Sciatic nerve (tissue), 2 donors: ENCODE measurements around the gene CHD1L. TPM values are rescaled to one million over a fixed set of nuclear protein-coding genes. Genes with fewer than 3 reads are reported as not detected.
"Not testable (repeated sequence)": the region's sequence is repeated elsewhere in the genome, so short reads cannot be mapped to it uniquely, and the experiment has no call there.

Experiments used
- ATAC-seq: fragments of 200-7000 bp; cut with Tn5 transposase; one replicate; pipeline ENCODE4 v1.9.1; 2020; ENCODE audit warnings: mild to moderate bottlenecking, moderate library complexity
- DNase-seq: peaks from one replicate; pipeline ENCODE4 v3.0.0-alpha.2; 2020; ENCODE audit warnings: low spot score
- intact Hi-C: fragments of 100-400 bp; cut with DNase I; formaldehyde crosslinking; loops from one replicate; pipeline ENCODE4 v1.14.2; 2022
- total RNA-seq: library from RNA; stranded (reverse); fragmentation: NEBNext Ultra II Directional; extraction: Animal tissue kit (Norgen Biotek cat#: 25700); gene quantifications from one replicate; pipeline ENCODE4 v1.2.1, GENCODE V29; 2021
- donor health status: DM: no; HTN: no; CAD: no.
- donor health status: DM: no; HTN: no; CAD: no.

CHD1L gene
- total RNA-seq, 1 donor from 2014 or later, result 30.9 TPM

DNA sequence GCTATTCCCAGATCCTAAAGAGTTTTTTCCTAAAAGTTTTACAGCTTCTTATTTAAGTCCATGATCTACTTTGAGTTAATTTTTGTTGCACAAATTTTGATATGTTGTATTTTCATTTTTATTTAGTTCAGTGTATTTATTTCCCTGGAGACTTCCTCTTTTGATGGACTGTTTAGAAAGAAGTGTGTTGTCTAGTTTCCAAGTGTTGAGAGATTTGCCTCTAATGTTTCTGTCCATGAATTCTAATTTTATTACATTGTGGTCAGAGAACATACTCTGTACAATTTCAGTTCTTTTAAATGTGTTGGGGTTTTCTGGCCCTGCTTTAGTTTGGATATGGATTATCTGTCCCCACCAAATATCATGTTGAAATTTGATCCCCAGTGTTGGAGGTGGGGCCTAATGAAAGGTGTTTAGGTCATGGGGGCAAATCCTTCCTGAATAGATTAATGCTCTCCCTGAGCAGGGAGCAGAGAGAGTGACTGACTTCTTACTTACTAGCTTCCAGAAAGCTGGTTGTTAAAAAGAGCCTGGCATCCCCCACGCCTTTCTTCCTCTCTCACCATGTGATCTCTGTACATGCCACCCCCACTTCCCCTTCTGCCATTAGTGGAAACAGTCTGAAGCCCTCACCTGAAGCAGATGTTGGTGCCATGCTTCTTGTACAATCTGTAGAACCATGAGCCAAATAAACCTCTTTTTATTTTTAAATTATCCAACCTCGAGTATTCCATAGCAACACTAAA is 4.6 kb downstream of the CHD1L start:
- intact Hi-C loops, result no loop called here
- no peak for DNase-seq
- no peak for ATAC-seq

- ATAC-seq, result no peak
- no peak for DNase-seq
- intact Hi-C loops, result no loop called here
These were observed 5.3 kb downstream of the CHD1L start for GRCh38 chr1:147247656-147248238.

DNA sequence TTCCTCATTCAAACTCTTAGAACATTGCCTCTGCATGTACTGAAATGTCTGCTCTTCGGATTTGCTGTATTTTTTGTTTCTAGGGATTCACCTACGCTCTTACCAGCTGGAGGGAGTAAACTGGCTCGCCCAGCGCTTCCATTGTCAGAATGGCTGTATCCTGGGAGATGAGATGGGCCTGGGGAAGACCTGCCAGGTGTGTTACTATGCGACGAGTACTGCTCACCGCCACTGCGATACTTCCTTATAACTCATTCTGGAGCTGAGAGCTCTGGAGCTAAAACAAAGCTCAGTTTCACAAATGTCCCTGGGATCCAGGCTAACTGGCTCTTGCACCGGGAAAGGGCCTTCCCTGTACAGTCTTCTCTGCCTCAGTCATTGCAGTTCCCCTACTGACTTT is 10.1 kb downstream of the CHD1L start:
- ATAC-seq (no peak), DNase-seq (no peak)
- intact Hi-C loops, result no loop called here

GRCh38 chr1:147260956-147261355 is 18.5 kb downstream of the CHD1L start:
- intact Hi-C loops, result no loop called here
- DNase-seq (no peak), ATAC-seq (no peak)

DNA sequence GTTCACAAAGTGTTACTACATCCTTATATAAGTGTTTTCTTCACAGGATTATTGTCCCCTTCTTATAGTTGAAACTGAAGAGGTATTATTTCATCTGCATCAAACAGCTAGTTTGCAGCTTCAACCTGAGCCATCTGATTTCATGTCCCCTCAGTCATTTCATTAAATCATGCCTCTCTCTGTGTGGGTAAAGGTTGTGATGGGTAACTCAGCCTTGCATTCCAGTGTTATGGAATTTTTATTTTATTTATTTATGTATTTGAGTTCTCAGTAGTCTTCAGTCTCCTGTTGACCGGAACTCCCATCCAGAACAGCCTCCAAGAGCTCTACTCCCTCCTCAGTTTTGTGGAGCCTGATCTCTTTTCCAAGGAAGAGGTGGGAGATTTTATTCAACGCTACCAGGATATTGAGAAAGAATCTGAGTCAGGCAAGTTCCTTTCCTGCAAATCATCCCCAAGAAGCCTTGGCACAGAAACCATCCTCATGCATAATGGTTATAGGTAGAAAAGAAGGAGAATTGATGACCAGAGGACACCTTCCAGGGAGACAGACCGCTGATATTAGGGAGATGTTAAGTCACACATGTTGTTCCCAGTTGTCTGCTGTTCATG is 21.8 kb downstream of the CHD1L start:
- intact Hi-C loops, result no loop called here
- no peak for ATAC-seq
- DNase-seq, result no peak

- intact Hi-C loops, result no loop called here
- DNase-seq (no peak), ATAC-seq (no peak)
These were observed 23.9 kb downstream of the CHD1L start for GRCh38 chr1:147266381-147266780.

DNA sequence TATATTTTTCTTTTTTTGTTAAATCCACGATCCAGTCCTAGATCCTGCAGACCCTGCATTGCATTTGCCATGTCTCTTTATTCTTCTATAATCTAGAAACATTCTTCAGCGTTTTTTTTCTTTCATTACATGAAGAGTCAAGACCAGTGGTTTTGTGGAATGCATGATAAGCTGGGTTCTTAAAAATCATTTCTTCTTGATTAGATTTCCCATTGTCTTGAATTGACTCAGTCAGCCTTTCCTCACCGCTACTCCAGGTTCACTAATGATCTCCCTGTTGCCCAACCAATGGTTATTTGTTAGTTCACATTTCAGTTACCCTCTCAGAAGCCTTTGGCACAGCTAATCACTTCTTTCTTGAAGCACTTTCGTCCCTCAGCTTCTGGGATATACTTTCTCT is 25.2 kb downstream of the CHD1L start:
- no peak for ATAC-seq
- DNase-seq, result no peak

DNA sequence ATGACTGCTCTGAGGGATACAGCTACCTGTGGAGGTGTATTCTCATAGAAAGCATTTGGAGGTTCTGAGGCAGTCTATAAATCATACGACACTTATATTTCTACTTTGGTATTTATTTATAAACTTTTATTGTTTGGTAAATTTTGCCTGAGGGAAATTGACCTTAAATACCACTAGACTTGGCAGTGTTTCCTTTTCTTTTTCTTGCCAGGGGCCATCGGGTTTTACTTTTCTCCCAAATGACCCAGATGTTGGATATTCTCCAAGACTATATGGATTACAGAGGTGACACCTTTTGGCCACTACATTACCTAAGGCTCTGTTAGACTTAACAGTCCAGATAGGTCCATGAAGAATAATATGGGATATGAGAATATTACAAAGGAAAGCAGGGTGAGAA is 28.2 kb downstream of the CHD1L start:
- ATAC-seq (no peak), DNase-seq (no peak)
- intact Hi-C loops, result no loop called here

More for the DNA sequence above, 25.2 kb downstream of the CHD1L start:
- intact Hi-C loops, result no loop called here

GRCh38 chr1:147272042-147272441 is 29.6 kb downstream of the CHD1L start:
- no peak for DNase-seq
- intact Hi-C loops, result no loop called here
- ATAC-seq, result no peak

- ATAC-seq (peak; percentile 94), DNase-seq (no peak)
- intact Hi-C loops, result no loop called here
These were observed 31.2 kb downstream of the CHD1L start for GRCh38 chr1:147273409-147274336.

GRCh38 chr1:147281950-147282349 is 39.5 kb downstream of the CHD1L start:
- DNase-seq, result no peak
- no peak for ATAC-seq
- intact Hi-C loops, result no loop called here

DNA sequence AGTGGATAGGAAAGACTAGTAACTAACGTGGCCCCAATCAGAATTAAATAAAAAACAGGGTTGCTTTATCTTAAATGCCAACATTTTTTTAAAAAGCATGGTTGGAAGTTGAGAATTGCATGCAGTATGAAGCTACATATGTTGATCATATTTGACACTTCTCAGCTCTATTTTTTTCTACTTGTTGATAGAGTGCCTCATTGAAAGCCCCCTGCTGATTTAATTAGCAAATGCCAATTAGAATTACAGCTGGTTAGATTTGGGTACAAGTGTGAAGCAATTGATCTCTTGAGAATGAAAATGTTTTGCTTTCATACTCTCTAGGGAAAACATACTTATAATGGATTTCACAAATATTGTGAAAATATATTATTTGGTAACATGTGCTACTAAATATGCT is 40.5 kb downstream of the CHD1L start:
- intact Hi-C loops, result no loop called here
- ATAC-seq (no peak), DNase-seq (no peak)

- intact Hi-C loops, result no loop called here
- DNase-seq (no peak), ATAC-seq (no peak)
These were observed 44.8 kb downstream of the CHD1L start for GRCh38 chr1:147287133-147287865.

DNA sequence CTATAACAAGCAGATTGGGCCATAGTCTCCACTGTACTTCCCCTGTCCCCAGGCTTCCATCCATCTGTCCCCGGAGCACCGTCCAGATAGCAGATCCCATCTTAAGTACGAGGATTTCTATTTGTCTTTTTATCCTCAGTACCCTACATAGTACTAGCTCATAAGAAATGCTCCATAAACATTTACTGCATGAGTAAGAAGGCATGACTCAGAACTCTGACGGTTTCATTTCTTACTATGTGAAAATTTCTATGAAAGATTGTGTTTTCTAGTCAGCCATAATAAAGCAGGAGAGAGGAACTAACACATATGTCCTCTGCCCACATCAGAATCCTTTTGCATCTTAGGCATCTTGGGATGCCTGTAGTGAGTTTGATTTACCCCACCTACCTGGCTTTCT is 49.5 kb downstream of the CHD1L start:
- intact Hi-C loops, result no loop called here
- no peak for DNase-seq
- ATAC-seq, result no peak

- DNase-seq (no peak), ATAC-seq (no peak)
These were observed 50.3 kb downstream of the CHD1L start for GRCh38 chr1:147292631-147293251.

GRCh38 chr1:147297438-147297837 is 55.0 kb downstream of the CHD1L start:
- DNase-seq (no peak), ATAC-seq (no peak)
- intact Hi-C loops, result no loop called here

More at GRCh38 chr1:147292631-147293251, 50.3 kb downstream of the CHD1L start:
- intact Hi-C loops, result no loop called here

GRCh38 chr1:147305803-147306202 is 63.3 kb downstream of the CHD1L start:
- ATAC-seq, DNase-seq, intact Hi-C loops: not testable (repeated sequence)

GRCh38 chr1:147316968-147317367 is 74.5 kb downstream of the CHD1L start:
- DNase-seq, result no peak
- ATAC-seq, result no peak
- intact Hi-C loops, result no loop called here
